Stimulated activated CD4-positive, alpha-beta T cell treated with anti-CD3 and anti-CD28 coated beads, Interleukin-12 subunit alpha, Interleukin-12 subunit beta, amount 100 ng/mL, for 24 hours (primary cell): ENCODE data around the gene KDM1A.

Experiments used
- DNase-seq, 2 experiments: peaks; one replicate each; pipeline ENCODE4 v3.0.0-alpha.2; 2020; ENCODE audit warnings: low read depth in 2 of 2

KDM1A gene

DNA sequence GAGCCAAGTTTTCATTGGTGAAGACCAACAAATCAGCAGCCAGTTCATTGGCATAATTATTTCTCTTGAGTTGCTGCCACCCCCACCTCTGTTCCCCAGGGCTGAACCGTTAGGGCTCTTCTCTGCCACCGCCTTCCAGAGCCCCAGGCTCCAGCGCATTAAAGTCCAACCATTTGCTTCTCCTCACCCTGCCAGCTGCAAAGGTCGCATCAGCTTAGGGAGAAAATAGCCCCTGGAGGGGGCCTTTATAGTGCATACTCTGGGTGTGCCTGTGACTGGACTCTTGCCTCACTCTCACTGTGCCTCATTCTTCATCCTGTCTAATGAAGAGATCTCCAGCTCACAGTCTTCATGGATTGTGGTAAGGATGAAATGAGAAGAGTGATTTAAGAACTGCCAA, 50.4 kb downstream of the KDM1A start:
- DNase-seq = no peak

DNA sequence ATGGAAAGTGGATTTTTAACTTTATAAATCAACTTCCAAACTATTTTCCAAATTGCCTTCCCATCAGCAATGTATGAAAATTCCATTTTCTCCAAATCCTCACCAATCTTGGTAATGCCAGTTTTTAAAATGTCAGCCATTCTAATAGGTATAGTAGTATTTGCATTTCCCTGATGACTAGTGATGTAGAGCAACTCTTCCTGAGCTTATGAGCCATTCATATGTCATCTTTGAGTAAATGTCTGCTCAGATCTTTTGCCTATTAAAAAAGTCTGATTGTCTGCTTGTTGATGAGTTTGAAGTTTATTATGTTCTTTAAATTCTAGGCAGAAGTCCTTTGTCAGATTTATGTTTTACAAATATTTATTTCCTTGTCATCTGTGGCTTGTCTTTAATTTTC, 54.7 kb downstream of the KDM1A start:
- no peak for DNase-seq

DNA sequence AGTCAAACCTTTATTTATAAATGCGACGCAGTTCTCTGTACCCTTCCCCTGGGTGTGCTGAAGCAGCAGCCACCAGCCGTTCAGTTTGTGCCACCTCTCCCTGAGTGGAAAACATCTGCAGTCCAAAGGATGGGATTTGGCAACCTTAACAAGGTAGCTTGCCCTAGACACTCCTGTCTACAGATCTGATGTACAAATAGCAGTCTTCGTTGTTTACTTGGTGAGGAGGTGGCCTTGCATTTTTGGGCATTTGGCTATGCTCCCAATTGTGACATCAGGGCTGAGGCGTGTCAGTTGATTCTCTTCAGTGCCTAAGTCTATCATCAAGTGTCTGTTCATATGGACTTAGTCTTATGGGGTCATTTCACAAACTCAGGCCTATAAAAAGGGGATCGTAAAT, 59.8 kb downstream of the KDM1A start:
- DNase-seq = no peak

DNA sequence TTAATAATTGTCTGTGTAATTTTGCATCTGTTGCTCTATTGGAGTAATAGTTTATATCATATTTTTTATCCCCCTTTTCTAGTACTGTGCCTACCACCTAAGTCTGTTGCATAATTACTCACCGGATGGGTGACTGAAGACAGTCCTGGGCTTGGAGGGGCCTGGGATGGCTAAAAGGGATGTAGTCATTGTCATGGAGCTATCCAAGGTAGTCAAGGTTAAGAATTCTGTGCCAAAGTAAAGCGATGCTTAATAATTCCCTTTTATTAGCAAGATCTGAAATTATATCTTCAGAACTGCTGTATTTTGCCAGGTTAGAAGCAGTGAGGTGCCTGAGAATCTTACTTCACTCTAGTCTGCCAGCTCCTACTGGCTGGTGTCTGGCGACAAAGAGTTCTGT, 61.6 kb downstream of the KDM1A start:
- no peak for DNase-seq

DNA sequence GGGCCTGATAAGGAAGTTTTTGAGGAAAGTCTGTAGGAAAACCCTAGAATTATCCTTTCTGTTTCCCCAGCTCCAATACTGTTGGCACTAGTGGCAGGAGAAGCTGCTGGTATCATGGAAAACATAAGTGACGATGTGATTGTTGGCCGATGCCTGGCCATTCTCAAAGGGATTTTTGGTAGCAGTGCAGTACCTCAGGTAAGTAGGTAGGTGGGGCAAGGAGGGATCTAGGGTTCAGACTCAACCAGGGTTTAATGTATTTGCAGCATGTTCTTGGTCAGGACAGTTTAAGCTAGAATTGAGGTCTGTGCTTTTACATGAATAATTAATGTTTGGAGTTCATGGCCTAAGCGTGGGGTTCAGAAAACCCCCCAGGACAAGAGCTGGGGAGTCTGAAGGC, 62.1 kb downstream of the KDM1A start:
- no peak for DNase-seq

DNA sequence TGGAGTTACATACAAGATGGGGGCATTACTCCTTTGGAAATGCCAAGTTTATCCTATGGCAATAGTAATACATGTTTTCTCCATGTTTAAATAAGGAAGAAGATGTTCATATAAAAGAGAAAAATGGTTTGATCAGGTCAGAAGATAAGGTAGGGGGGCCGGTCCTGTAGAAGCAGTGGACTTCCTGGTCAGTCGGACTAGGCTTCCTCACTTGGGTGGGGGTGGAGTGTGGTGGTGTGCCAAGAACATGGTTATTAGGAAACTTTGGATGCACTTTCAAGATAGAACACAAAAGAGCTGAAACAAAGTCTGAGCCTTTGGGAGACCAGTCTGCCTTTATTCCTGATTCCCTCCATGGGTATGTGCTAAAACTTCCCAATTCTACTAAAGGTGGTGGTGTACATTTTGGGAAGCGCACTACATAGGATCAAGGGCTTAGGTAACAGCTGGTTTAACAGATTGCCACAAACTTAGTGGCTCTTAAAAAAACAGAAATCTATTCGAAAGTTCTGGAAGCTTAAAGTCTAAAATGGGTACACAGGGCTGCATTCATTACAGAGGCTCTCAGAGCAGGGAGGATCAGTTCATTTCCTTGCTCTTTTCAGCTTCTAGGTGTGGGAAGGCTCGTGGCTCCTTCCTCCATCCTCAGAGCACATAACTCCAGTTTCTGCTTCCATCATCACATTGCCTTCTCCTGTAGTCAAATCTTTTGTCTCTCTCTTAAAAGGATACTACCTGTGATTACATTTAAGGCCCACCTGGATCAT, 64.6 kb downstream of the KDM1A start:
- DNase-seq = no peak

DNA sequence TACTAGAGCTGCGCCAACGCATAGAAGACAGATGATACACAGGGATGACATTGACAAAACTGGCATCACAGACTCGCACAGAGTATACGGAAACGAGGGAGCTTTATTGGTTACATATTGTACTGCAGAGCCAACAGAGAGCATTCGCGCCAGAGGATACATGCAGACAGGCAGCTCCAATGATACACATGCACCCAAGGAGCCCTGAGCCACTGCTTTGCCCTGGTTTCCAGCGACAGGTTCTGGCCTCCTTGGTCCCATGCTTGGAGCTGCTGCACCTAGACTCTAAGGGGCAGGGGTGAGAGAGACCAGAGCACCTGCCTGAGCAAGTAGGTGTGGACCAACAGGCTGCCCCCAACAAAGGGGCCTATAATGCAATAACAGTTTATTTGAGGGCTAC, 65.6 kb downstream of the KDM1A start:
- no peak for DNase-seq

DNA sequence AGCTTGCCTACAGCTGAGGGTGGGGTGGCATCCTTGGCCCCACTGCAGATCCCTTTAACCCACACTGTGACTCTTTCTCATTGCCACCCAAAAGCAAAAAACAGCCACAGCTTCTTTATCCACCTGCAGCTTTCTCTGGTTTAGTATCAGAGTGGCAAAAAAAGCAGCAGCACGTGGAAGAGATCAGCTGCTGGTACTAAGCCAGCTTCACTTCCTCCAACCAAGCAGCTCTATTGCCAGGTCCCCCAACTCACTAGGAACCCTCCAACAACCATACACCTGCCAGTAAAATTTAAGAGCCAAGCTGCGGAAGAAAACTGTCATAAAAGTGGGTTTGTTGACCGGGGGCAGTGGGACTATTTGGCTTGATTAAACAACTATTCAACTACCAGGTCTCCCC, 66.4 kb downstream of the KDM1A start:
- DNase-seq = no peak

DNA sequence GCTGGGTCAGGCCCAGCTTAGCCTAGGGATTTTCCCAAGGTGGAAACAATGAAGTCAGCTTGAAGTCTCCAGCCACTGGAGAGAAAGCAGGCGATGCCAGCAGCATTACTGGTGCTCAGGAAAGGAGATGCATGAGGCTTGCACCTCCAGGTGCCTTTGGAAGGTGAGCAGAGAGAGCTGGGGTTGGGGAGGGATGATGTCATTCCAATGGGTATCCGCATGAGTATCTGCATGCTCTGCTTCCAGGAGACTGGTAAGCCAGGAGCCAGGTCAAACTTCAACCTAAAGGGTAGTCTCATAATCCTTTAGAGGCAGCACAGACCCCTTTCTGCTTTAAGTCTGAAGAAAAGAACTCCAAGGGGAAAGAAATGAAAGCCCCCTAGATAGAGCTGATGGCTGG, 68.8 kb downstream of the KDM1A start:
- no peak for DNase-seq

DNA sequence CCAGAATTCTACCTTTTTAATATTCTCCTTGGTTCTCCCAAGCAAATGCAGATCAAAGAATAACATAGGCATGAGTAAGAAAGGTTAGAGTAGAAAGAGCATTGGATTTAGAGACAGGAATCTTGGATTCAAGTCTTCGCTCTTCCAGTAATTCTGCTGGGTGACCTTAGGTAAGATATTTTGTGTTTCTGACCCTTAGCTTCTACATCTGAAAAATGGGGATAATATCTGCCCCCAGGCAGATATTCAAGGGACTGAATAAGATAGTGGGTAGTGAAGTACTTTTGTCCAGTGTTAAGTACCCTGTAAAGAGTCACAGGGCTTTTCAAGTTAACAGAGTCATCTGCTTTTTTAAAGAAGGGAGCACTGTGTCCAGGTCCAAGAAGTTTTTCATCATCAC, 70.8 kb downstream of the KDM1A start:
- no peak for DNase-seq

DNA sequence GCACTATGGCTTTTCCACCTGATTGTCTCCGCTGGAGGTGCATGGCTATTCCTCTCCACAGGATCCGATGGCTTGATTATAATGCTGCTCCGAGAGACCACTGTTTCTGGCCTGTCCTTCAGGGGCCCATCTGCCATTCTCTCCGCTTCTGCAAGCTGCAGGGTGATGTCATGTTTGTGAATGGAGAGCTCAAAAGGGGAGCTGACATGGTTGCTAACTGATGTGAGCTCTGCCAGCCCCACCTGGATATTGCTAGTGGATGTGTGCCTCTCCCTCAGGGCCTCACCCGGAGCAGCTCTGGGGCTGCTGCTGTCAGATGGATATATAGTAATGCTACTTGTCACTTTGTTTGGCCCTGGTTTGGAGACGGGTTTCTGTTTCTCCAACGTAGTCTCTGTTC, 72.3 kb downstream of the KDM1A start:
- DNase-seq = no peak

DNA sequence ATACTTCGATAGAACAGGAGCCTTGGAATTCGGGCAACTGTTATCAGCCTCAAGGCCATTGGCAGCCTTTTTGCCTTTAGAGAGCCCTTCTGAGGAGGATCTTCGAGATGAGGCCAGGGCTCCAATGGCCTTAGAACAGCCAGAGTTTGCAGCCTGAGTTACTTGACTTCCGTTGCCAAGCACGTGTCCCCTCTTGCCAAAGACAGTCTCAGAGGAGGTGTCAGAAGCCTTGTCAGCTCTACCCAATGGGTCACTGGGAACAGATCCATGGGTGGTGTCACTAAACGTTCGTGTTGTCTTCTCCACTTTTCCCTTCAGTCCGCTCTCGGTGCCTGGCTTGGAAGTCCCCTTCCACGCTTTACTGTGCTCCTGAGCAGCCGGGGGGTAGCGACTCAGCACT, 73.2 kb downstream of the KDM1A start:
- no peak for DNase-seq

DNA sequence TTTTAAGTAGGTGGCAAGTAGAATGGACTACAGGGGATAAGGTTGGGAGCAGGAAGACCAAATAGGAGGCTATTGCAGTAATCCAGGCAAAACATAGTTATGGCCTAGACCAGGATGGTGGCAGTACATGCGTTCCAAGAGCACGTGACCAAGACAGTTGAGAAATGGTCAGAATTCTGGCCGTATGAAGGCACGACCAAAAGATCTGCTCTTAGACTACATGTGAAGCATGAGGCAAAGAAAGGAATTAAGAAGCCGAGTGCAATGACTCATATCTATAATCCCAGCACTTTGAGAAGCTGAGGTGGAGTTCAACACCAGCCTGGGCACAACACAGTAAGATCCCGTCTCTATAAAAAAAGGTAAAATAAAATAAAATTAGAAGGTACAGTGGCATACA, 78.0 kb downstream of the KDM1A start:
- DNase-seq = no peak

DNA sequence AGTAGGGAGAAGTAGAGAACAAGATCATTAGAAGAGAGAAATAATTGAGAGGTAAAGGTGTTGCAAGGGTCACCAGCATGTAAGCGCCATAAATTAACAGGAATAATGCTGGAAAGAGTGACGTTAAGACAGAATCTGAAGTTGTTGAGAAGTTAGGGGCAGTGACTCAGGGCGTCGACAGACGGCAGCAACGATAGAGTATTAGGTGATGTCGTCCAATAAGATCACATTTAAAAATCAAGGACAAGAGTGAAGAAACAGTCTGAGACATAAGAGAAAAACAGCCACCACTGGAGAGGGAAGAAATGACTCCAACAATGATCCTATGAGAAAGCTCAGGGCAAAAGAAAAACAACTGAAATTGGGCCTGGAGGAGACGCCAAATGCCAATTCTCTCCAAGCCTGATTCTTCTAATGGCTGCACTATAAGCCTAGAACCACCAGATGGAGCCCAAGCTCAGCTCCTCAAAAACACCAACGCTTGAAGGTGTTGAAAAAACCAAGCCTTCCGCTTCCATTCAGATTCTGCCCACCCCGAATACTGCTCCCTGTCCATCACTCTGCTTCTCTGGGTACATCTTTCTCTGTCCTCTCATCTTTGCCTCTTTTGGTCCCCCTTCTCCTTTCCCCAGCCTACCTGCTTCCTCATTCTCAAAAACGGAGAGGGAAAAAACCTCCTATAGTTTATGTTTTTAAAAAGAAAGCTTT, 79.3 kb downstream of the KDM1A start:
- DNase-seq = peak; percentile 33 to 42

DNA sequence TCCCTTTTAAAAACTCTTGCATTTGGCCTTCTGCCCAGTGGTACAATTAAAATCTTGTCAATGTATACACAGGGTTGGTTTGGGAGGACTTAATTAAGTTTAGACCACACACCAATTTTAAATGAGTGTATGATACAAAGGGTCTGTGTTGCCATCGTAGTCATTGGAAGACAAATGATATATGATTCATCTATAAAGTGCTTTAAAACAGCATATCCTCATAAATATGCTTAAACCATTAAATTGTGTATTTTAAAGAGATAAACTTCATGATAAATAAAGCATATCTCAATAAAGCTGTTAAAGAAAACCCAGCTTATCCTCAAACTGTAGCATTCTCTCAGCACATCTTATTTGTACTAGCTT, 79.9 kb downstream of the KDM1A start:
- DNase-seq = no peak

DNA sequence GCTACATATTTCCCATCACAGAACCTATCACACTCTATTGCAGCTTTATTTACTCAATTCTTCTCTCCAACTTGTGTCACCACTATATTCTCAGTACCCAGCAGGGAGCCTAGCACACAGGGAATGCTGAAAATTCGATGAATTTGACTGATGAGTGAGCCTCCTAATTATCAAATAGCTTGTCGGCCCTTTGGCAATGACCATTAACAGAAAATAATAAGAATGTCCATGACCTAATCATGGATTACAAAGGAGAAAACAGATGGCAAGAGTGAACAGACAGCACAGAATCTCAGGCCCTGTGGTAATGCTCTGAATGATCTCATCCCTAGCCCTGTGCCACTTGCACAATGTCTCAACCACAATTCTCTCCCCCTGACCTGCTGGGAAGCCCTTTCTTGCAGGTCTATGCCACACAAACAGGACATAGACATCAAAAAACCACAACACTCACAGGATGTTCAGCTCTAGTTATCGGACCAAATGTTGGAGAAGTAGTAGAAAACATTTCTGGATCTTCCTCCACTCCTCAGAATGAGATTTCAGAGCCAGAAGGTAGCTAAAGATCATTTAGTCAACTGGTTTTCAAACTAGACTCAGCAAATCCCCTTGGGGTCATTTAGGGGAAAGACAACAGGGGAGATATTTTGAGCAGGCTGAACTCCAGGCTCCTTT, 80.9 kb downstream of the KDM1A start:
- DNase-seq = no peak

DNA sequence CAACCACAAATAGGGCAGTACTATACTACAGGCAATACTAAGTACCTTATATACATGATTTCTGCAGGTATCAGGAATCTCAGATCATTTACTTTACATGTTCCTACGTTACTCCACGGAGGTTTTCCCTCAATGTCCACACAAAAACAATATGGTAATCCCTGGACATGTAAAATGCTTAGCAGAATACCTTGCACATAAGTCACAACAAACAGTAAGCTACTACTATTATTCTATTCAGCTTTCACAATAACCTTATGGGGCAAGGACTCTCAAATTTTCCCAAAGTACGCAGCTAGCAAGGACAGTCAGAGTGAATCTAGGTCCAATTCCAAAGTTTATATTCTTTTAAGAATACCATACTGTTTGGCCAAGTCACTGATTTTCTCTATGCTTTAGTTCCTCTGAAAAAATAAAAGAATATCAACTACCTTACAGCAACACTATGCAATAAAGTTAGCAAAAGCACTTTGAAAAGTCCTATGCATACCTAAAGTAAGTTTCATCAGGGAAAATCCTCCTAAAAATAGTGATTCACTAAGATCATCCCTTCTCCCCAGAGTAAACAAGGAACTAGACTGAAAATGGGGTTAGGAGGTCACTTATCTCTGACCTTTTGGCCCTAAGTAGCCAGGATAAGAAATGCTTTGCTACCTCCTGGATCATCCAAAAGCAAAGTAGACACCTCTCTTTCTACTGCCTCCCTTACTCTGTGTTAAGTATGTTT, 82.0 kb downstream of the KDM1A start:
- no peak for DNase-seq

DNA sequence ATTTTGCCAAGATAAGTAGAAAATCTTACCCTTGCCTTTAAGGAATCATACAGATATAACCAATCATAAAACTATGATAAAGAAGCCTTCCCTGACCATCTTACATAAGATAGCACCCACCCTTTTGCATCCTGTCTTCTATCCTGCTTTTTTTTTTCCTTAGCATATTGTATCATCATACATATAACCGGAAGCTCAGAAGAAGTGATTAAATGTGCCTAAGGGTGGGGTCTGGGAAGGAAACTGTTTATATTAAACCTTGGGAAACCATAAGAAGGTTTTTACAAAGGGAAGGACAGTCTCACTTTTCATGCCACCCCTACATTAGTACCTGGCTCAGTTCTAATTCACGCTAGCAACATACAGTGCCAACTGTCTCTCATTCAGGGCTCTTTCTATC, 82.6 kb downstream of the KDM1A start:
- no peak for DNase-seq

DNA sequence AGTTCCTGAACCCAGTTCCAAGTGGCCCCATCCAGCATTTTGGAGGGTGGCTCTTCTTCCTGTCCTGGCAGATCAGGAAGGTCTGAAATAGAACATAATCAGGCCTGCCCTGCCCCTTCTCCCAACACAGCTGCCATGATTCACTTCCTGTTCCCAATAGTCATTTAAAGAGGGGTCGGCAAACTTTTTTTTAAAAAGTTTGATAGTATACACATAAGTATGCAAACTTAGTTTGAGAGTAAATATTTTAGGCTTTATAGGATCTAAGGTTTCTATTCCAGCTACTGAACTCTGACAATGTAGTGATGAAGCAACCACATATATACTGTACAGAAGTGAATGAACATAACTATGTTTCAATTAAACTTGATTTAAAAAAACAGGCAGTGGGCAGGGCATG, 83.0 kb downstream of the KDM1A start:
- no peak for DNase-seq

DNA sequence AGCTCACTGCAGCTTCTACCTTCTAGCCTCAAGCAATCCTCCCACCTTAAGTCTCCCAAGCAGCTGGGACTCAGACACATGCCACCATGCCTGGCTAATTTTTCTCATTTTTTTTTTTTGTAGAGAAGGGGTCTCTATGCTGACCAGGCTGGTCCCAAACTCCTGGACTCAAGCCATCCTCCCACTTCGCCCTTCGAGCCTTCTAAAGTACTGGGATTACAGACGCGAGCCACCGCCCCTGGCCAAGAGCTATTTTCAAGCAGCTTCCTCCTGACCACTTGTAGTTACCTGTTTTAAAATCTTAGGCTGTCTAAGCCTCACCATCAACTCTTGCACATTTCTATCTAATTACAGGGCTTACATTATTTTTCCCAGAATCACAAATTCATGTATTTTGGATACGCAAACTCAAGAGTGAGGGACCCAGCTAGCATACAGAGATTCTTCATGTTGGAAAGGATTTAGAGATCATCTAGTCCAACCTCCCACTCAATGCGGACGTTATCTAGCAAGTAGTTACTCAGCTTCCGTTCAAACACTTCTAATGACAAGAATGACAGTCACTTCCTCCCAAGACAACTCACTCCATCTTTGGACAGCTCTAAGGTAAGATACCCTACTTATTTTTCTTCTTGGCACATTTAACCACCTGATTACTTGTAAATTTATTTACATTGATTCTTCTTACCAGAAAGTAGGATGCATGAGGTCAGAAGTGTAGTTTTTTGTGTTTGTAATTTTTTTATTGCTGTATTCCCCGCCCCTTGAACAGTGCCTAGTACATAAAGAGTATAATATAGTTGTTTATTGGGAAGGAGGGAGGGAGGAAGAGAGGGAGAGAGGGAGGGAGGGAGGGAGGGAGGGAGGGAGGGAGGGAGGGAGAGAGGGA, 84.0 kb downstream of the KDM1A start:
- no peak for DNase-seq

DNA sequence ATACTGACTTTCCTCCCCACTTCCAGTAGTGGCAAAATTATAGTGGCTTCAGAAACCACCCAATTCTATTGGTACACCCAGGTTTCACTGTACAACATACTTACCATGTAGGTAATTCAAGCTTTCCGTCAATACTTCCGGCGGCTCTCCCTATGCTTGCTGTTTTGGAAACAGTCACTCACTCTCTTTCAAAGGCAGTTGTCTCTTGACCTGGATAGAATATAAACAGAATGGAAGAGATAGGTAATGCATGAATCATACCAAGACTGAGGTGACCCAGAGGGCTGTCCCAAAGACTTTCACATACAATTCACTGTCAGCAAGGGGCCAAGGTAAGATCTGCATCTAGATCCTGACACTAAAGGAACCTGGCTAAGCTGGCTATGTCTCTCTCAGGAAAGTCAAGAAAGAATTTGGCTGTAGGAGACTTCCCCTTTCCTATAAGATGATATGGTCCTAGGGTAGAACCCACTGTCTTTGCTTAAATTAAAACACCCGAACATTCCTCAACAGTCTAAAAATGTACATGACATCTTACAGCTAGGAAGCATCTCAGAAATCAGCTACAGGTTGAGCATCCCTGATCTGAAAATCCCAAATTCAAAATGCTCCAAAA, 89.8 kb downstream of the KDM1A start:
- no peak for DNase-seq
